Cardiac septum (tissue), 1 donor: ENCODE results near the gene PARN. TPM values are rescaled to one million over a fixed set of nuclear protein-coding genes. Genes with fewer than 3 reads are reported as not detected.
"Not testable (repeated sequence)": the region's sequence is repeated elsewhere in the genome, so short reads cannot be mapped to it uniquely, and the experiment has no call there.

Experiments
- DNase-seq: peaks from one replicate; pipeline ENCODE4 v3.0.0-alpha.2; 2020; ENCODE audit warnings: low spot score
- intact Hi-C: fragments of 100-400 bp; cut with DNase I; formaldehyde crosslinking; loops from one replicate; pipeline ENCODE4 v1.14.0; 2022
- total RNA-seq: library from RNA; stranded (reverse); fragmentation: NEBNext Ultra II Directional; extraction: Animal tissue kit (Norgen Biotek cat#: 25700); gene quantifications from one replicate; pipeline ENCODE4 v1.2.1, GENCODE V29; 2021
- donor health status: DM: no; HTN: no; CAD: no.

PARN gene
- total RNA-seq, 1 donor from 2014 or later: 20.3 TPM

DNA sequence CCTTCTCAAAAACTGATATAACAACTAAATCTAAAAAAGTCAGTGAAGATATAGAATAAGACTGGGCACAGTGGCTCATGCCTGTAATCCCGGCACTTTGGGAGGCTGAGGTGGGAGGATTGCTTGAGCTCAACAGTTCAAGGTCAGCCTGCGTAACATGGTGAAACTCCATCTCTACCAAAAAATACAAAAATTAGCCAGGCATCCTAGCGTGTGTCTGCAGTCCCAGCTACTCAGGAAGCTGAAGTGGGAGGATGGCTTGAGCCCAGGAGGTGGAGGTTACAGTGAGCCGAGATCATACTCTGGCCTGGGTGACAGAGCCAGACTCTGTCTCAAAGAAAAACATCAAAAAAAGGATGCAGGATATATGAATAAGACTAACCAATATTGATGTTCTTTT is 85.2 kb downstream of the PARN start:
- intact Hi-C loops, DNase-seq: not testable (repeated sequence)

DNA sequence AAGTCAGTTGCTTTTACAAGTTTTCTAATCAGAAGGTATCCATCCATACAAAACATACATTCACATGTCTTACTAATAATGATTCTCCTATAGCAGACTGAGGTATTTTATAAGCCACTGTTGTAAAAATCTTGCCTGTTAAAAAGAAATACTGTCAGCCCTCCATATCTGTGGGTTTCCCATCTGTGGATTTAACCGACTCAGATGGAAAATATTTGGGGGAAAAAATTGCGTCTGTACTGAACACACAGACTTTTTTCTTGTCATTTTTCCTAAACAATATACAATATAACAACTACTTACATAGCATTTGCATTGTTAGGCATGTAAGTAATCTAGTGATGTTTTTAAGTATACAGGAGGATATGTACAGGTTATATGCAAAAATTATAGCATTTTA is 90.4 kb downstream of the PARN start:
- no peak for DNase-seq
- intact Hi-C loops: no loop called here

DNA sequence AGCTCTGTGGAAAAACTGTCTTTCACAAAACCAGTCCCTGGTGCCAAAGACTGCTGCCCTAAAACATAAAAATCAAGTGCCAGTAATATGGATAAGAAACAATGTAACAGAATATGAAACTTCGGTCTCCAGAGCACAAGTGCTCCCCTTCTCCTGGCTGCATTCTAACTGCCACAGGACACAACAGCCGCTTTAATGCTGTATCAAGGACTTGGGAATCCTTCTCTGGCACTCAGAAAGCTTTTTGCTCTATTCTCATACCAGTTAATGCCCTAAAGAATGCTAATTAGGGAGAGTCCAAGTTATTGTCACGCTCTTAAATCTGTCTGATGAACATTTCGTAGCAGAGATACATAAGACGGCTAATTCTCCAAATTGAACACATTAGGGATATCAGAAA is 90.9 kb downstream of the PARN start:
- intact Hi-C loops: no loop called here
- no peak for DNase-seq

DNA sequence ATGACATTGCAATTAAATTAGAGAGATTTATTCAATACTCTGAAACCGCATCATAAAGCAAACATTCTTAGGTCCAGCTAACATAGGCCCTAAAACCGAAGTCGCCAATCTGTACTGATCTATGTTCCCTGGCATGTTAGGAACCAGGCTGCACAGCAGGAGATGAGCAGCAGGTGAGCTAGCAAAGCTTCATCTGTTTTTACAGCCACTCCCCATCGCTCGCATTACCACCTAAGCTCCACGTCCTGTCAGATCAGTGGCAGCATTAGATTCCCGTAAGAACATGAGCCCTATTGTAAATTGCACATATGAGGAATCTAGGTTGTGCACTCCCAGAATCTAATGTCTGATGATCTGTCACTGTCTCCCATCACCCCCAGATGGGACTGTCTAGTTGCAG is 91.5 kb downstream of the PARN start:
- intact Hi-C loops: no loop called here
- no peak for DNase-seq

DNA sequence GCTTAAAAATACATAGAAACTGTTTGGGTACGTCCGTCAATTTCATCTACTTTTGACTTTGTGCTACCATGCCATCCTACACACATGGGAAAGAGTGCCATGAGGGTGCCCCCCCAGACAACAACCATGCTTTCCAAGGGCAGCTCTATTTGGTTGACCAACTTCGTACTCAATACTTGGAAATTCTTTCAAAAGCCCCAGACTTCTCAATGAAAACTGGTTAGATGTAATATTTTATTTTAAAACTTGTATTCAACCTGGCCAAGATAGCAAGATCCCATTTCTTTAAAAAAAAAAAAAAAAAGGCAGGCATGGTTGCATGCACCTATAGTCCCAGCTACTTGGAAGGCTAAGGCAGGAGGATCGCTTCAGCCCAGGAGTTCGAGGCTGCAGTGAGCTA is 98.4 kb downstream of the PARN start:
- no peak for DNase-seq
- intact Hi-C loops: no loop called here

DNA sequence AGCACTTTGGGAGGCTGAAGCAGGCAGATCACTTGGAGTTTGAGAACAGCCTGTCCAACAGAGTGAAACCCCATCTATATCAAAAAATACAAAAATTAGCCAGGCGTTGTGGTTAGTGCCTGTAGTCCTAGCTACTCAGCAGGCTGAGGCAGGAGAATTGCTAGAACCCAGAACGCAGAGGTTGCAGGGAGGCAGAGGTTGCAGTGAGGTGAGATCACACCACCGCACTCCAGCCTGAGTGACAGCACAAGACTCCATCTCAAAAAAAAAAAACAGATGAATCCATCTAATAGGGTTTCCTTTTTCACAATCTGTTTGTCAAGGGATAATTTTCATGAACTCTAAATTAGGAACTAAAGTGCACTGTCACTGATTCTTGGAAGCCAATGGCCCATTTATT is 99.0 kb downstream of the PARN start:
- intact Hi-C loops: no loop called here

DNA sequence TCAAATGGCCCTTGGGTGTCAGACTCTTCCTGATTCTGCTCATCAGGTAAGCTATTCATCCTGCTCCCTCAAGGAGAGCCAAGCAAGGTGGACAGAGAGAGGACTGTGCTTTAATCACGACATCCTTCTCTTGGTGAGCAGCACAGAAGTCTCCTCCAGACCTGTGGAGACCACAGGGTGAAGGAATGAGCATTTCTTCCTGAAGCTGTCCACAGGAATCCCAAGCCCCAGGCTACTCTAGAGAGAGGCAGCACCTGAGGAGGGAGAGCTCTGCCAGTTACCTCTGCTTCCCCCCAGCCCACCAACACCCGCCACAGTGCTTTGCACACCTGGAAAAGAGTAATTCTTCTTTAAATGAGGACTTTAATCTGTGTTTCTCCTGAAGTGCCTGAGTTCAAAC is 100.0 kb downstream of the PARN start:
- intact Hi-C loops: no loop called here
- DNase-seq: no peak

More for the DNA sequence above, 99.0 kb downstream of the PARN start:
- no peak for DNase-seq

DNA sequence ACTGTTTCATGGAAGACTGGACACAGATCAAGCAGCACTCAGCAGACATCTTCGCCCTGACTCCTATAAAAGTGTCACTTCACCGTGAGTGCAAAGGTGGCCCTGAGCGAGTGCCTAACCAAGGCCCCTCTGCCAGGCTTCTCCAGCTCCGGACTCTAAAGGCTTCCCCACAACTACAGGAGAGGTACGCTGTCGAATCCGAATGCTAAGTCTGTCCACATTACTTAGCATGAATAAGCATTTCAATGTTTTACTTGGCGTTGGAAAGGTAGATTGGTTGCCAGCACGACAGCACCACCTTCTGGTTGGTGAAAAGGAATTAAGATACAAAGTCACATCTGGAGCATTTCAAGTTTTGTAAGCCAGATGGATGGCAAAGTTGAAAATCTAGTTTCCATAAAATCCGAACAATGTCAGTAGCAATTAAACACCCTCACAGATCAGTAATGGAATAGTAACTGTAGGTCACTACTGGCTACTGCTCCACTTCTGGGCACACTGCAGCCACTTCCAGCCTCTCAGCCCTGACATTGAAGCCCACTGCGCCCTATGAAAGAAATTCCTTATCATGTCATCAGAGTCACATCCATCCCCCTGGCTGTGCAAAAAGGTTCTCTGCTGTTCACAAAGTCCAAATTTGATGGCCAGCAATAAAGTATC is 100.9 kb downstream of the PARN start:
- no peak for DNase-seq
- intact Hi-C loops: loop anchor here (2.0 to 5.0 kb wide), 3 partner anchors 42 to 280 kb away; no protein-coding TSS in a partner anchor

DNA sequence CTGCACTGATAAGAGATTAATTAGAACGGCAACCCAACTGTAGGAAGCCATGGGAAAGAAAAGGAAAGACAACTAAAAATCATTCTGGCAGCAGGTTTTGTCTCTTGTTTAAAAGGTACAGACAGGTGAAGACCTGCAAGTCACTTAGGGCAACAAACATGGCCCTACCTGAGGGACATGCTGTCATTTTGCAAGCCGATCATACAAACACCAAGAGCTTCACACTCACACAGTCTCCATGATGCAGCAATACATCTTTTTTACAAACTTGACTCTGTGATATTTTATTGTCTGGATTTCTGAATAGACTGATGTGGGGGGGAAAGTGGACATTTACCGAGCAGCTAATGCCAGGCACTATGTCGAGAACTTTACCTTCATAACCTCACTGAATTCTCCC is 101.8 kb downstream of the PARN start:
- no peak for DNase-seq
- intact Hi-C loops: loop anchor here (2.0 to 5.0 kb wide), 3 partner anchors 41 to 280 kb away; no protein-coding TSS in a partner anchor

DNA sequence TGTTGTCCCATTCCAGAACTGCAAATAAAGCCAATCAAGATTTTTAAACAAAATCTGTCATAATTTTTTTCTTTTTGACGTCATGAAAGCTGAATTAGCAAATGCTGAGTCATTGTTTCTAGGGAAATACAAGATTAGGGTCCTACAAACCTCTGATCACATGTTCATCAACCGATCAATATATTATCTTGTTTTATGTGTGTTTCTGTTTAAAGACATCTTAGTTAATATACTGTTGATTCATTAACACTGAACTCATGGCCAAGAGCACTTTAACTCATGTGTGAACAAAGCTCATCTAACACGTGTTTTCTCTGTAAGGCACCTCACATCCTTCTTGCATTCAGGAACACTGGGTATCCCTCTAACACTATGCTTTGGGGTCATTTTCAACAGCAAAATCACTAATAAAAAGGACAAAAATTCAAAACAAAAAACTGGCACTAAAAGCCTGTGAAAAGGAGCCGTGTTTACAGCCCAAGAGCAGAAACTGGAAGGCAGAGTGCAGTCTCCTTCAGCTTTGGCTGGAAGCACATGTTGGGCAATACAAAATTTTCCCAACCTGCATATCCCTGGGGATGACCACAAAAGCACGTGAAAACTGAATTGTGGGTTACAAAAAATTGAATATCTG is 102.5 kb downstream of the PARN start:
- DNase-seq: no peak
- intact Hi-C loops: loop anchor here (2.0 to 5.0 kb wide), 3 partner anchors 40 to 279 kb away; no protein-coding TSS in a partner anchor

DNA sequence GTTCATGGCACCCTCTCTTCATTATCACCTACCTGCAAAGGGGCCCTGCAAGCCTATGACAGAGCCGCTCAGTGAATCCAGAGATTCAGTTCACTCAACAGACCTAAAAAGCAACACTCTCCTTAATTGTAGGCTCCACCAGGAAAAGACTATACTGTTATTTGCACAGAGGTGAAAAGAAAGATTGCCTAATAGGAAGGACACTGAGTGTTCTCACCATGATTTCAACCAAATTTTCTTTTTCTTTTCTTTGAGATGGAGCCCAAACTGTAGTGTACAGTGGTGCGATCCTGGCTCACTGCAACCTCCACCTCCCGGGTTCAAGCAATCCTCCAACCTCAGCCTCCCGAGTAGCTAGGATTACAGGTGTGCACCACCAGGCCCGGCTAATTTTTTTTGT is 104.5 kb downstream of the PARN start:
- no peak for DNase-seq
- intact Hi-C loops: loop anchor here (5.0 kb wide), 1 partner anchor 38 kb away; no protein-coding TSS in a partner anchor

DNA sequence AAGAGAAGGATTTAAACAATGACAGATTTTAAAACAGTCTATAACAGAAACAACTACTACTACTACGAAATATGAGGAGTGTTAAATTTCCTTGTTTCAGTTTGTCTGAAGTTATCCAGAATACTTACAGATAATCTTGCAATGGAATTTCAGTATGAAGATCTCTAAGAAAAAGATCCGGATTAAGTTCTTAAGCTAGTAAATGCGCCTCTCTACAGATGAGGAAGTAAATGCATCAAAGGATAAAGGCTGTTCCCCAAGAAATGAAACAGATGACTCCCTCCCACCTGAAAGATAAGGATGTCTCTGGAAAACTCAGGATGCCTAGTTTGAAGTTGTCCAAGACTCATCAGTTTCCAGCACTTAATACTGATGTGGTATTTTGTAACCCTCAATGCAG is 105.1 kb downstream of the PARN start:
- intact Hi-C loops: loop anchor here (5.0 kb wide), 1 partner anchor 38 kb away; no protein-coding TSS in a partner anchor
- DNase-seq: no peak

DNA sequence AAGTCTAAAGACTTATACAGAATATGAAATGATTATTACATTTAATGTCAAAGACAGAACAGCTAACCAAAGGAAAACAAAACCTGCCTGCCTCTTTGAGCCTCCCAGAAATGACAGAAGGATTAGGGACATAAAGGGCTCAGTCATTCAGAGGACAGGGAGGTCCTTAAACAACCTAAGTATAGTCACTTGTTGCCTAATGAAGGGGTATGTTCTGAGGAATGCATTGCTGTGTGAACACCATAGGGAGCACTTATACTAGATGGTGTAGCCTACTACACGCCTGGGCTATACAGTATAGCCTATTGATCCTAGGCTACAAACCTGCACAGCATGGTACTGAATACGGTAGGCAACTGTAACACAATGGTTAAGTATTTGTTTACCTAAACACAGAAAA is 106.4 kb downstream of the PARN start:
- no peak for DNase-seq
- intact Hi-C loops: no loop called here

DNA sequence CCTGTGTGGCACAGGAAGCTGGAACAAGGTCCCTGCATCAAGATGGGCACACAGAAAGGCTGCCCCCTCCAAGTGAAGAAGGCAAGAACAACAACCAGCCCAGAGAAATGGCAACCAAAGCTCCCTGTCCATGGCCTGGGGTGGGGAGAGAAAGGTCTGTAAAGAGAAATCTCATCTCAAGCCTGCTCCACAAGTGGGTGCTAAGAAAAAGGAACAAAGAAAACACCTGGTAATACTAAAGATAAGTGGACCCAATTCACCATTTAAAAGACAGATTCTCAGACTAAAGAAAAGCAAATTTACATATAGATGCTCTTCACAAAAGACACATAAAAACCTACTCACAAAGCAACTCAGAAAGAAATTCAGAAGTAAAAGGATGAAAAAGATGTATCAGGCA is 107.4 kb downstream of the PARN start:
- DNase-seq: no peak

DNA sequence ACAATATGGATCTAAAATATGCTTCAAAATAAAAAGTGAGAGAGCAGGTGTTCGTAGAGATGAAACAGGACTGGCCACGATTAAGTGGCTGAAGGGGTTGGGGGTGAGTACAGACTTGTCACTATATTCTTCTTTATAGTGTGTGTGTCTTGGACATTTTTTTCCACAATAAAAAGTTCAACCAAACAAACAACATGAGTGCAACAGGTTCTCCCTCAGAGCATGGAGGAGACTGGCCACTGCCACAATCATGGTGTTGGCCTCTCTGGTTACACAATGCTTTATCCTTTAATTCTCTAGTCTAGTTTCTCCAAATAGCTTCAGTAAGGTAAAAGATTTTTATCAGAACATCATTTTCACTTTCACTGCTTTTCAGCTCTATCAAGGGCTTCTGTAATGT is 109.3 kb downstream of the PARN start:
- intact Hi-C loops: no loop called here
- no peak for DNase-seq

More for the DNA sequence above, 107.4 kb downstream of the PARN start:
- intact Hi-C loops: no loop called here

DNA sequence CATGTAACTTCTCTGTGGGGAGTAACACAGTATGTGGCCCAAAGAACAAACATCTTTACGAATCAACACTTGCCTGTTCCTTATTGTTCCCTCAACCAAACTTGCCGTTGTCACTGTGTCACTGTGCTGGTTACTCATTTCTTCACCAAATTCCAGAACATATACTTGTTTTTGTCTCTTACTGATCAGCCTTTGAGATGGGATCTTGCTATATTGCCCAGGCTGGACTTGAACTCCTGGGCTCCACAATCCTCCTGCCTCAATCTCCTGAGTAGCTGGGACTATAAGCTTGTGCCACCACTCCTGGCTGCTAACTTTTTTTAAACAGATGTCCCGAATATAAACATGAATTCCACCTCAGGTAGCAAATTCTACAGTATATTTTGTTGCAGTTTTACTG is 115.1 kb downstream of the PARN start:
- no peak for DNase-seq
- intact Hi-C loops: no loop called here

DNA sequence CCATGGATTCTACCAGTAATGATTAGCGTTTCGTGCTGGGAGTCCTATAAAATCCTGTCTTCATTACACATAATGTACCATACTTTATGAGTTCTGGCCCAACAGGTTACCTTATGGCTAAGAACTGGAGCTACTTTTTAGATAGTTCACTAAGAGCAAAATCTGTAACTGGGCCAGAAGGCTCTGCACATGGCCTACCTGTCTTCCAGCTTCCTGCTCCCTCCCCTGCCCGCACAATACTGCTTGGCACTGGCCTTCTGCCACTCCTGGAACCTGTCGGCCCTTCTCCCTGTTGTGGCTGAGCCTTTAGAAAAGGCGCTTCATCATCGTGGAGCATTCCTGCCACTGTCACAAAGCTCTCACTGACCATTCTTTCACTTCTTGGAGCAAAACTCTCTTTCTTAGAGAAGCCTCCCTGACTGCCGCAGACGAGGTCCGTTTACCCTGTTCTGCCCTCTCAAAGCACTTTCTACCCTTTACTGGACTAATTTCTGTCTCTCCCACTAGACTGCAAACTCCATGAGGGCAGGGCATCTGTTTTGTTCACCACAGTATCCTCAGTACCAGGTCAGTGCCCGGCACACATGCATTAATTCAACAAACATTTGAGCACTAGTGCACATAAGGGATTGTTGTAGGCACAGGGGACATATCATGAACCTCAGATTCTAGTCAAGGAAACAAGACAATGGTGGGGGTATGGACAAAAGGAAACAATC is 116.5 kb downstream of the PARN start:
- intact Hi-C loops: no loop called here

DNA sequence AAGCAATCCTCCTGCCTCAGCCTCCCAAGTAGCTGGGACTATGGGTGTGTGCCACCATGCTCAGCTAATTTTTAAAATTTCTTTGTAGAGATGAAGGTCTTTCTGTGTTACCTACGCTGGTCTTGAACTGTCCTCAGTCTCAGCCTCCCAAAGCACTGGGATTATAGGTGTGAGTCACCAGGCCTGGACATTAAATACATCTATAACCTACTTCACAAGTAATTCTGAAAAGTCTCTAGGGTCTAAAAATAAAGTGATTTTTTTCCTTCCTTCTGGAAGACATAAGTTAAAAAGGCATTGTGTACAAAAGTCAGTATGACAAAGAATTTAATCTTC is 118.3 kb downstream of the PARN start:
- intact Hi-C loops: no loop called here

More for the DNA sequence above, 116.5 kb downstream of the PARN start:
- no peak for DNase-seq

DNA sequence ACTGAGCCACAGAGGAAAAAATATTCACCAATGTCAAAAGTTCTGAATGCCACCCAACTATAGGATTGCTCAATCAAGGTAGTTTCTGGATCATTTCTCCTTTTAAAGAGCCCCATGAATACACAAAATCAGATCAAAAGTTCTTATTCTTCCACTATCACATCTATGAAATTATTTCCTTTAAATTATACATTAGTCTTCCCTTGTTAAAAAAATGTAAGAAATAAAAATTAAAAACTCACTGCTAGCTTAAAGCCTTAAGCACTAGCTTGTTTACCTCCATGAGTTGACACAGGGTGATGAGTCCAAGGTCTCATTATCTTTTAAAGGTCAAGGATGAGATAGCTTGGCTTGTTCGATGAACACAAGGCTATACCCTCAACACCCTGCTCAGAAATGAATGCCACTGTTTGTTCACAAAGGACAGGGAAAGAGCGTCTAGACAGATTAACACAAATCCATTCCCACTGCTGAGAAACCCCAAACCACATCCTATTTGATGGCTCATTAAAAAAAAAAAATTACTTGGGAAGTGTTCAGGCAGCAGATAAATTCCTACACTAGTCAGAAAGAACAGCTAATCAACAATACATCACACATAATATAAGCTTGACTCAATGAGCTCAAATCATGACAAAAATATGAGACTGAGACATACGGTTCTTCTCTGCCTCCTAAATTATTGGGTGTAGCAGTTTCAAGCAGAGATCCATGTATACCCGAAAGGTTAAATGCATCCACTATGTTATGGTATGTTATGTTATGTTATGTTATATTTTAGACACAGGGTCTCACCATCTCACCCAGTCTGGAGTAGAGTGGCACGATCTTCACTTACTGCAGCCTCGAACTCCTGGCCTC is 118.9 kb downstream of the PARN start:
- DNase-seq: no peak
- intact Hi-C loops: no loop called here

More for the DNA sequence above, 118.3 kb downstream of the PARN start:
- DNase-seq: no peak

DNA sequence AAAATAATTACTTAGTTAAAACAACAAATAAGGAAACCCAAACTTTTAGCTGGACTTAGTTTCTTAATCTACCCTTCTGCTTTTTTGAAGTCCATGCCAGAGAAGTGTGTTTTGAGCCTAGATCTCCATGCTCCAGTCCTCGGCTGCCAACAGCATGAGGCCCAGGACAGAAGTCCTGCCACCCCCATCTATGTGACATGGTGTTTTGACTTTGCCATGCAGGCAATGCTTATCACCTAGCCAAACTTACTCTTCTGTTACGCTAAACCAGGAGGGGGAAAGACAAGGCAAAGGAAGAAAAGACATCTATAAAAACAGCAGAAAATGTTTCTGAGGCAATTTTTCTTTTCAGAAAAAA is 119.5 kb downstream of the PARN start:
- intact Hi-C loops: no loop called here
- DNase-seq: no peak
